GM21737 (cell line): ENCODE measurements around the gene CSF1.
"Not testable (repeated sequence)": the region's sequence is repeated elsewhere in the genome, so short reads cannot be mapped to it uniquely, and the experiment has no call there.

Experiments
- ATAC-seq: cut with Tn5 transposase; IDR thresholded peaks from one replicate; pipeline ENCODE4 v1.9.1; 2021; ENCODE audit warnings: mild to moderate bottlenecking, moderate library complexity; ENCODE audit not compliant: unreplicated experiment

The CSF1 gene, protein sequence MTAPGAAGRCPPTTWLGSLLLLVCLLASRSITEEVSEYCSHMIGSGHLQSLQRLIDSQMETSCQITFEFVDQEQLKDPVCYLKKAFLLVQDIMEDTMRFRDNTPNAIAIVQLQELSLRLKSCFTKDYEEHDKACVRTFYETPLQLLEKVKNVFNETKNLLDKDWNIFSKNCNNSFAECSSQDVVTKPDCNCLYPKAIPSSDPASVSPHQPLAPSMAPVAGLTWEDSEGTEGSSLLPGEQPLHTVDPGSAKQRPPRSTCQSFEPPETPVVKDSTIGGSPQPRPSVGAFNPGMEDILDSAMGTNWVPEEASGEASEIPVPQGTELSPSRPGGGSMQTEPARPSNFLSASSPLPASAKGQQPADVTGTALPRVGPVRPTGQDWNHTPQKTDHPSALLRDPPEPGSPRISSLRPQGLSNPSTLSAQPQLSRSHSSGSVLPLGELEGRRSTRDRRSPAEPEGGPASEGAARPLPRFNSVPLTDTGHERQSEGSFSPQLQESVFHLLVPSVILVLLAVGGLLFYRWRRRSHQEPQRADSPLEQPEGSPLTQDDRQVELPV

DNA sequence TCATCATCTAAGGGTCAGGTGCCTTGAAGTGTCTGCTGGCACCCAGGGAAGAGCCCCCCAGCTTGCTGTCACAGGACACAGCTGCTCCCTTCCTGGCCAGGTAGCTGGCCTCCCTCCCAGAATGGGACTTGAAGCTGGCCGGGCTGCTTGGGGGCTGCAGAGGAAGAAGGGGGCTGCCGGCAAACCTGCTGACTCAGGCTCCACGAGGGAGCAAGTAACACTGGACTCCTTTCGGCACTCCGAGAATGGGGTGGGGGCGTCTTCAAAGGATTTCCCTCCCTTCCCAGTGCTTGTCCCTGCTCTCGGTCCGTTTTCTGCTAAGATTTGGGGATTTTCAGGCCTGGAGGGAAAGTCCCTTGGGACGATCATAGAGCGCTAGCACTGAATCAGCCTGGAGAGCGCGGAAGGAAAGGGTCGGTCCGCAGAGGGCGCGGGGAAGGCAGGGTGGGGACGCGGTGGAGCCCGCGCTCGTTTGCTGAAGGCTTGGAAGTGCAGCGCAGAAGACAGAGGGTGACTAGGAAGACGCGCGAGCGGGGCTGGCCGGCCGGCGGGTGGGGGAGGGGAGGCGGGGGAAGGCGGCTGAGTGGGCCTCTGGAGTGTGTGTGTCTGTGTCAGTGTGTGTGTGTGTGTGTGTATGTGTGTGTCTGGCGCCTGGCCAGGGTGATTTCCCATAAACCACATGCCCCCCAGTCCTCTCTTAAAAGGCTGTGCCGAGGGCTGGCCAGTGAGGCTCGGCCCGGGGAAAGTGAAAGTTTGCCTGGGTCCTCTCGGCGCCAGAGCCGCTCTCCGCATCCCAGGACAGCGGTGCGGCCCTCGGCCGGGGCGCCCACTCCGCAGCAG, at the start of gene CSF1:
Gene CSF1 (plus strand): TSS at position 727 of the 840 bp plus-strand sequence. CDS start 175 bp downstream, outside the sequence.
- ATAC-seq = no peak

DNA sequence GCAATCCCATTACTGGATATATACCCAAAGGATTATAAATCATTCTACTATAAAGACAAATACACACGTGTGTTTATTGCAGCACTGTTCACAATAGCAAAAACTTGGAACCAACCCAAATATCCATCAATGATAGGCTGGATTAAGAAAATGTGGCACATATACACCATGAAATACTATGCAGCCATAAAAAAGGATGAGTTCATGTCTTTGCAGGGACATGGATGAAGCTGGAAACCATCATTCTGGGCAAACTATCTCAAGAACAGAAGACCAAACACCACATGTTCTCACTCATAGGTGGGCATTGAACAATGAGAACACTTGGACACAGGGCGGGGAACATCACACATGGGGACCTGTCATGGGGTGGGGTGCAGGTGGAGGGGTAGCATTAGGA, 49.0 kb upstream of the CSF1 start:
- not testable (repeated sequence) for ATAC-seq

DNA sequence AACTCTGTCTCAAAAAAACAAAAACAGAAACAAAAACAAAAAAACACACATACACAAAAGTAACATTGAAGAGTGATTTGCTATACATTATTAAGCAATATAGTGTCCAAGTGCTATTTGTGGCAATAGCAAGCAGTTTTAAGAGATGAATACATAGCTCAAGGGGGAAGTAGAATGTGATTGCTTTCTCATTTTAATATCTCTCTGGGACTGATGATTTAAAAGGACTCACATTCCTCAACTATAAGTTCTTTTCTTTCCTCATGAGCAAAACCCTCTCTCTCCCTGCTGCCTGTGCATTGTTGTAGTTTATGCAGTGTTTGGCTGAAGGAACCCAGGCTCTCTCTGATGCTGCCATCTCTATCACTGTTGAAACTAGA, 47.0 kb upstream of the CSF1 start:
- ATAC-seq = no peak

DNA sequence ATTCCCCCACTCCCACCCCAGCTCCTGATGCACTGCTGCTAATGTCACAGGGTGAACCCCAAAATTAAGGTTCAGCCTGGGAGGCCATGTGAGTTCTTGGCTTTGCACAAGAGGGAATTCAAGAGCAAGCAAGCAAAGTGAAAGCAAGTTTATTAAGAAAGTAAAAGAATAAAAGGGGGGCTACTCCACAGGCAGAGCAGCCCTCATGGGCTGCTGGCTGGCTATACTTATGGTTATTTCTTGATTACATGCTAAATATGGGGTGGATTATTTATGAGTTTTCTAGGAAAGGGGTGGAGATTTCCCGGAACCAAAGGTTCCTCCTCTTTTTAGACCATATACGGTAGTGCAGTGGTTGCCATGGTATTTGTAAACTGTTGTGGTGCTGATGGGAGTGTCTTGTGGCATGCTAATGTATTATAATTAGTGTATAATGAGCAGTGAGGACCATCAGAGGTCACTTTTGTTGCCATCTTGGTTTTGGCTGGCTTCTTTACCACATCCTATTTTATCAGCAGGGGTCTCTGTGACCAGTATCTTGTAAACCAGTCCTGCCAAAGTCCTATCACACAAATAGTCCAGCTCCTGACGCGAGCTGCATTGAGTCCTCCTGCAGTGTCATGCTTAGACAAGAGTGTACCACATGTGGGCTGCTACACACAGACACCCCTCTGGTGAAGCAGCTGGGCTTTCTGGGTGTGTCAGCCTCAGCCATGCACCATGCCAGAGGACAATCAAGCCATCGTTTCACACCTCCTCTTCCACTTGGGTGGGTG, 46.4 kb upstream of the CSF1 start:
- no peak for ATAC-seq

DNA sequence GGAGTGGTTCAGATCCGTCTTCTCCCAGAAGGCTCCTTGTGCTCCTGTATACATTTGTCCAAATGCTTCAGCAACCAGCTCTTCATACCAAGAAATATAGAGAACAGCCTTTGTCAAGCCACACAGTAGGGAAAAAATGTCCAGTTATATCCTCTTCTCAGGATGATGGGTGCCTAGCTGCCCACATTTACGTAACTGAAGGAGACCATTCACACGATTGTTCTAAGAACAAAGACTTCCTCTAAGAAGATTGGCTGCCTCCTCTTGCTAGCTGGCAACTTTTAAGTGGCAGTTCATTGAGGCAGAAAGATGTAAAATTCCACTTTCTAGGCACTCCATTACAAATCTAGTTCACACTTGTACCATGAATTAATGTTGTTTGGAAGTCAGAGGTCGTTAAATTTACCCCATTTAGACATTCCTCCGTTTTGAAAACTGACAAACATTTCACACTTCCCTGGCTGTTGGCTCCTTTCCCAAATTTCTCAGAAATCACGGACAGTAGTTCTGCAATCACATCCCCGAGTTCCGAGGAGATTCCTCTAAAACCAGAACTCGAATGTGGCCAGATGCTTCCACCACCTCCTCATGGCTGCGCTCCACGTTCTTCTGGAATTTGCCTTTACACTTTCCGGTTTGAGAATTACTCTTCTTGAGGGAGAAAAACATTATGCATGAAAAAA, 45.6 kb upstream of the CSF1 start:
- ATAC-seq = no peak

DNA sequence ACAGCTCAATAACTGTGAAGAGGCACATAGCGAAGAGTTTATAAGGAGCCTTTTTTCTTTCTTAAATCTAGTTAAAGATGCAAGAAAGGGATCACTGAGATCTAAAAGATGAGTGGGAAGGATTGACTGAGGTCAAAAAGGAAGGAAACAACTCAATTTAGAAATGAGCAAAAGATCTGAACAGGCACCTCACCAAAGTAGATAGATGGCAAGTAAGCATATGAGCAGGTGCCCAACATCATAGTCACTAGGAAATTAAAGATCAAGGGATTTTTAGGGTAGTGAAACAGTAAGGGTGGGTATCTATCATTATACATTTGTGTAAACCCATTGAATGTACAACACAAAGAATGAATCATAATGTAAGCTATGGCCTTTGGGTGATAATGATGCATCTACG, 44.6 kb upstream of the CSF1 start:
- ATAC-seq = no peak

DNA sequence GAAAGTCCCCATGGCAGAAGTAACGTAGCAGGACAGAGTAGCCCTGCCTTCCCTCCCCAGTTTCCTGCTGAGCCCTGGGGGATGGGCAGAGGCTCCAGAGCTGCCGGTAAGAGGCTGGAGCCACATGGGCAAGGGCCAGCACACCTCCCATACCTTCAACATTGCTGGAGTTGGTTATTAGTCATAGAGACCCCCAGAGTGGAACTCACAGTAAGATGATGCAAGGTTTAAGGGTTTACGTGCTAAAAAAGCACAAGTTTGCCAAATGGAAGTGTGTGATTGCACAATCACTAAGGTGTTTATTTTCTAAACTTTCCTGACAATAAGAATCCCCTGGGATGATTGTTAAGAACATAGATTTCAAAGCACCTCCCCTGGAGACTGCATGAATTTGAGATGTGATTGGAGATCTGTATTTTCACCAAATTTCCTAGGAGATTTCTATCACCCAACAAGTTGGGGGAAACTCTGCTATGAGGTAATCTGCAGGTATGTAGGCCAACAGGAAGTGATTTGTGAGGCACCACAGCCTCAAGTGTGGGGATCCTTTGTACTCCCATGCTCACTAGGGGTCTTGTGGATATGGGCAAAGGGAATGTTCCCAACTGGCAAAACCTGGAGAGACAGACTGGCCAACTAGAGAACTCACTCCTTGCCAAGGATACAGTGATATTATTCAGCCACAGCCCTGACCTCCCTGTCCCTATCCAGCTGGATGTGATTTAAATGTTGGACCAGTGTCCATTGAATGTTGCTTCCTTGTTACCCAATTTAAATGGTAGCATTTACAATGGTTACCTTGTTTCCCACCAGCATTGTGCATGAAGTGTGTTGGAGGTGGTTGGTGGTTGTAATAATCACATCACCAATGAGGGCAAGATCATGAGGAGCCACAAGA, 37.1 kb upstream of the CSF1 start:
- no peak for ATAC-seq

DNA sequence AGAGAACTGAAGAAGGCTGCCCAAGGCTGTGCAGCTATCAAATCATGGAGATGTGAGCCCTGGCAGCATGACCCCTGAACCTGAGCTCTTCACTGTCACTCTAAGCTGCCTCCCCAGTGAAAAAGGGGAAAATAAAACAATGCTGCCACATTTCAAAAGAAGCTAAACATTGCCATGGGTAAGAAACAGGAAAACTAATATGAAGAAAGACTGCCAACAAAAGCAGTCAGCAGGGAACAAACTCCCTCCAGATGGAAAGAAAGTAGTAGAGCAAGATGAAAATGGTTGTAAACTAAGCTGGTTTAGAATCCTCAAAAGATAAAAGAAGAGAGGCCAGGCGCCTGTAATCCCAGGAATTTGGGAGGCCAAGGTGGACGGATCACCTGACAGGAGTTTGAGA, 36.2 kb upstream of the CSF1 start:
- no peak for ATAC-seq

DNA sequence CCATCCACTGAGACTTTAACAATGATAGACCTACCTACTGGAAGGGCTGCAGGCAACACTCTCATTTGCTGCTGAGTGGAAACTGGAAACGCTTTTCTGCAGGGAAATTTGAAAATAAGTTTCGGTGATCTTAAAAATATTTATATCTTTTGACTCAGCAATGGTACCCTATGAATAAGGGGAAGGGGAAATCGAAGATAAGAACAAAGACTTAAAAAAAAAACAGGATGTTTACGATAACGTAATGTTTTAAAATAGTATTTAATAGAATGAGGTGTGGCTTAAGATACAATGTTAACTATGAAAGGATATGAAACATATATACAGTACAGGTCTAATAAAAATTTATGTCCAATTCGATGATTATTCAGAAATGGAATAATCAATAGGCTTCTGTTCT, 34.8 kb upstream of the CSF1 start:
- no peak for ATAC-seq

DNA sequence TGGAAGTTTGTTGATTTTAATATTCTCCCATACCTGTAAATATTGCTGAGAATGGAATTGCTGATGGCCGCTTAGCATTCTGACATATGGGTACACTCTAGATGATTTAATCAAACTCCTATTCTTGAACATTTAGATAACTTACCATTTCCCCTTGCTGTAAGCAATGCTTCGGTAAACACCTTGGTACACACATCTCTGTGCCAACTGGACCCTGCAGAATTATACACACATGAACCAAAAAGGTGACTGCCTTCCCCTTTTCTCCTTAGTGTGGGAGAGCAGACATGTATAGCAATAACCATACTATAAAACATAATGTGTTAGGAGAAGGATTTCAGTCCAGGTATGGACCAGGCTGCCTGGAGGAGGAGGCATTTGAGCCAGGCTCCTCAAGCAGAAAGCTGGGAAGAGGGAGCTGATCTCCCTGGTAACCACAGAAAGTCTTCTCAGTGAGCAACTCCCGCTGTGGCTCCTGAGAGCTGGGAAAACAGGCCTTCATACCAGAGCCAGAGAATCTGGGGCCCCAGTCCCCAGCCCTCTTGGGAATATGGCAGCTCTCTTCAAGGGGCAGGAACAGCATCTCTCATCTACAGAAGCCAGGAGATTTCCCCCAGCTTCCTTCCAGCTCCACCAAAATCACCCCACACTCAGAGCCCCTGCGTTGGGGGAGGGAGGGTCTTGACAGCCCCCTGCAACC, 33.9 kb upstream of the CSF1 start:
- ATAC-seq = no peak

DNA sequence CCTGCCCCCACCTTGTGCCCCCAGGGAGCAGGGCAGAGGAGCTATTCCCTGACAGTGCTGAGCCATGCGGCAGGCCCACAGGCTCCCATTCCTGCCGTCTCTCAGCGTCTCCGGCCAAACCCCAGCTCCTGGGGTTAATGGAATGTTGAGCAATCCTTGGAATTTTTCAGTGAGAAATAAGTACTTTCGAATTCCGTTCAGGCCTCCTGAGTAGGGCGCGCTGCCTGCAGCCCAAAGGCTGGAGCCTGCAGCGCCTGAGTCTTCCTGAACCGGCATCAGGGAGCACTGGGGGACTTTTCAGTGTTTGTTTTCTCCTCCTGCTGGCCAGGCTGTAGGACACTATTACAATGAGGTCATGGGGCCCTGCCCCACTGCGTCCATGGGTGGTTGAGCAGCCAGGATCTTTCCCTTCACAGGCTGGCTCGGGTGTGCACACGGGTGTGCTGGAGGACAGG, 33.3 kb upstream of the CSF1 start:
- no peak for ATAC-seq

DNA sequence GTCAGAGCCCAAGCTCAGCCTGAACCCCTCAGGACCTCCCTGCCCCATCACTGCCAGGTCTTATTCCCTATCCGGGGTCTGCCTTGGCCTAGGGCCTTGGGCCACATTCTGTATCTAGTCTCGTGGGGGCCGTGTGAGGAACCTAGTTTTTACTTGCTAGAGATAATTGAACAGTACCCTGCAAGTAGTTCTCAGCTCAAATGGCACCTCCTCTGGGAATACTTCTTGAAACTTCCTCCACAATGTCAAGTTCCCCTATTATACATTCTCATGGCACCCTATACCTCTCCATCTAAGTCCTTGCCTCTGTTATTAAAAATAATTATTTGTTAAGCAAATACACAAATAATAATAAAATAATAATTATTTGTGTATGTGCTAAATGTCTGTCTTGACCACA, 32.9 kb upstream of the CSF1 start:
- ATAC-seq = no peak

DNA sequence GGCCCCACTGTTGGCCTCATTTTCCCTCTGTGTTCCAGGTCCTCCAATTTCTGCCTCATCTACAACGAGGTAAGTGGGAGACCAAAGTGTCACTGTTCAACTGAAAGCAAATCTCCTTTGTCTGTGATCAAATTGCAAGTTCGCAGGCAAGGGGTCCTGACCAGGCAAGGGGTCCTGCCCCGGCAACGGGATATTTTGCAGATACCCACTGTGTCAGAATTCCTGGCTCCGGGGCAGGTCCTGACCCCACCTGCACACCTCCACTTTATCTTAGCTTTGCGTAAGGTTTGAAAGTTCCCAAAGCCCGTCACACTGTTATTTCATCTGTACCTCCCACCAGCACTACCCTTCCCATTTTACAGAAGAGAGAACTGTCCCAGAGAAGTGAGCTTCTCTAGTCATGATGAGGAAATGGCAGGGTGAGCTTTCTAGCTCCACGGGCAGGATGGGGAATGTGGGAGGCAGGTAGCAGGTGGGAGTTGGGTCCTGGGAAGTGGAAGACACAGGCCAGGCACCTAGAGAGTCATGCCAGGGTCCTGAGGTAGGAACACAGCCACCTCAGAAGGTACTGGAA, 32.0 kb upstream of the CSF1 start:
- no peak for ATAC-seq

DNA sequence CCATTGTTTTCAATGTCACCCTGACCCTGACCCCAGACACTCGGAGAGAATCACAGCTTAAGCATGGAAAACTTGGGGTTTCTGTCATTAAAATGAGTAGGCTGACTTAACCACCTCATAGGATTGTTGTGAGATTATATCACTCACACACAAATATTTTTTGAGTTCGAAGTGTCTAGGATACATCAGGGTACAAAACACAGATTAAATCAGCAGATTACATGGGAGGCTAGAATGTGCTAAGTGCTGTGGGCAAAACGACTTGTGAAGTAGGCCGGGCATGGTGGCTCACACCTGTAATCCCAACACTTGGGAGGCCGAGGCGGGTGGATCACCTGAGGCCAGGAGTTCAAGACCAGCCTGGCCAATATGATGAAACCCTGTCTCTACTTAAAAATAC, 31.3 kb upstream of the CSF1 start:
- ATAC-seq = not testable (repeated sequence)

DNA sequence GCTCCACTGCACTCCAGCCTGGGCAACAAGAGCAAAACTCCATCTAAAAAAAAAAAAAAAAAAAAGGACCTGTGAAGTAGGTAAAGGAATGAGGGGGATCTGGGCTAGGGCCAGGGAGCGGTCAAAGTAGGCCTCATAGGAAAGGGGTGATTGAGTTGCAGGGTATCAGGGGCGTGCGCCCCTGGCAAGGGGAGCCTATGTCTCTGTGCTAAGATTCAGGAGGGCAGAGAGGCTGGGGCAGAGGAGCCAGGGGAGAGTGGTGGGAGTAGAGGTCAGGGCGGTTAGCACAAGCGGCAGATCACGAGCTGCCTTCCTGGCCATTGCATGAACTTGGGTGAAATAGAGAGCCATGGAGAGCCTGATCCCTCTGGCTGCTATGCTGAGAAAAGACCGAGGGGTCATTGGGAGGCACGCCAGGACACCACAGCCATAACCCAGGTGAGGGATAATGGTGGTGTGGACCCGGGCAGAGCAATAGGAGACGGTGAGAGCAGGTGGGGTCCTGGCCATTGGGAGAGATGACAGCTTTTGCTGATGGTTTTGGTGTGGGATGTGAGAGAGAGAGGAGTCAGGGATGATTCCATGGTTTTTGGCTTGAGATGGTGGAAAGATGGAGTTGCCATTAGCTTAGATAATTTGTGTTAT, 30.6 kb upstream of the CSF1 start:
- no peak for ATAC-seq

DNA sequence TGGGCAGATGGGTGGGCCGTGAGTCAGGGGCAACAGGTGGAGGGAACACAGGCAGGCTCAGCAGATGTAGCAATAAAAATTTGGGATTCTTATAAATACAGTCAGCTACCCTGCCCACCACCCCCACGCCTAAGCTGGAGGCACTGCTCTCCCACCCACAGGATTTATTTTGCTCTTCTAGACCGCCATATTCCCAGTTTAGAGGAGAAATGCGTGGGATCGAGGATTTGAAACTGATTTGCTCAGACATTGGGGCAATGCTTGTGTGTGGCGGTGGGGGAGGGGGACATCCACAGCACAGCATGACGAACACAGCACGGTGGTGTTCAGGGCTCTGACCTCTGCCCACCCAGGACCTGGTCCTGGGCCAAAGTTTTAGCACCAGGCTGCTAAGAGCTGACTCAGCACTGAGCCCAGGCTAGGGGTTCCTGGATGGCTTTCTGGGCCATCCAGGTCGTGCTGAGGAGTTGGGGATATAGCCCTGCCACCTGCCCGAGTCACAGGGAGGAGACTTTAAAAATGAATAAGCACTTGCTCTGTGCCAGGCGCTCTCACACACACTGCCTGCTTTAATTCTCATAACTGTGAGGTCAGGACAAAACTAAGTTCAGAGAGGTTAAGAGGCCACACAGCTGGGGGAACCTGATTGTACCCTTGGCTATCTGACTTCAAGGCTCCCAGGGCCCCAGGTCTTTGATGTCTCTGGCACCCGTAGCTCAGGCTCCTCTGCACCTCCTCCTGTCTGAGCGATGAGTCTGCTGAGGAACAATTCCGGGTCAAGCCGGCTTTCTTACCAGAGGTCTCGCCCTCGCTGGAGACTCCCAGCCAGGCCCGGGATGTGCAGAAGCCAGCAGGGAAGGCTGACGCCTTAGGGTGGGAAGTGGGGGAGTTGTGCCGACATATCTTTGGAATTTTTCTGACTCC, 29.4 kb upstream of the CSF1 start:
- ATAC-seq = no peak

DNA sequence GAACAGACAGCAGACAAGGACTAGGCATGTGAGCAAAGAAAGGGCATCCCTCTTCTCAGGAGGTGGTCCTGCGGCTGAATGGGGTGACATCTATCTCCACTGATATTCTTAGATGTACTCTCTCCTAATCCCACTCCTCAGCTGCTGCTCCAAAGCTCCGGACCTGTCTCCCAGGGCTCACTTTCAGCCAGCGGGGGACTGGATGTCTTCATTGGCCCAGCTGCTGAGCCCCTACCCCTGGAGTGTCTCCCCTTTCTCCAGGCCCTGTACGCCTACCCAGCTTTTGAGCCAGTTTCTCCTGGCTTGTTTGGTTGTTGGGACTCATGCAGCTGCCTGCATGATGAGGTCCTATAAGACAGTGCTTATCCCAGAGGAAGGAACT, 28.8 kb upstream of the CSF1 start:
- no peak for ATAC-seq
